Activated B cell treated with CpG ODN at 0.5 μM for 24 hours (primary cell): ENCODE results near the gene RFX8. TPM values are rescaled to one million over a fixed set of nuclear protein-coding genes. Genes with fewer than 3 reads are reported as not detected.

Experiments used
- ATAC-seq: fragments of 200-7000 bp; cut with Tn5 transposase; one replicate; pipeline ENCODE4 v1.10.0; 2021; ENCODE audit warnings: low read depth, mild to moderate bottlenecking, moderate library complexity
- CTCF ChIA-PET: fragments of 350-600 bp; sonication (Branson Sonifier 250); formaldehyde crosslinking; loops from one replicate; lab custom pipeline; 2021; ENCODE audit warnings: antibody characterized with exemption; lab: Charles Lee
- POLR2A ChIA-PET: fragments of 350-600 bp; sonication (Branson Sonifier 250); formaldehyde crosslinking; loops from one replicate; lab custom pipeline; 2021; ENCODE audit warnings: antibody characterized with exemption; lab: Charles Lee
- DNase-seq: peaks from one replicate; pipeline ENCODE4 v3.0.0; 2022
- H3K27ac Mint-ChIP-seq: one replicate; pipeline ENCODE4 v1.8.0; 2020; ENCODE audit warnings: mixed read lengths
- H3K27me3 Mint-ChIP-seq: one replicate; pipeline ENCODE4 v1.8.0; 2021; ENCODE audit warnings: mixed read lengths
- H3K36me3 Mint-ChIP-seq: one replicate; pipeline ENCODE4 v1.8.0; 2021; ENCODE audit warnings: low read depth, mixed read lengths
- H3K4me1 Mint-ChIP-seq: one replicate; pipeline ENCODE4 v1.8.0; 2021; ENCODE audit warnings: mixed read lengths
- H3K4me3 Mint-ChIP-seq: one replicate; pipeline ENCODE4 v1.8.0; 2020; ENCODE audit warnings: mild to moderate bottlenecking, mixed read lengths
- H3K9me3 Mint-ChIP-seq: one replicate; pipeline ENCODE4 v1.8.0; 2020; ENCODE audit warnings: mixed read lengths
- intact Hi-C: fragments of 100-400 bp; cut with micrococcal nuclease; formaldehyde crosslinking; loops from one replicate; pipeline ENCODE4 v1.15.1; 2024
- total RNA-seq: library from RNA; stranded (reverse); gene quantifications from 2 replicates; pipeline ENCODE4 v1.2.3, GENCODE V29; 2022
- TF ChIP-seq, protein P1 (sequence below): fragments of 200-600 bp; IDR thresholded peaks from one replicate; pipeline ENCODE4 v1.8.0; 2022; ENCODE audit warnings: antibody characterized with exemption, mild to moderate bottlenecking

The RFX8 gene
- total RNA-seq, 1 donor from 2014 or later, result not detected

DNA sequence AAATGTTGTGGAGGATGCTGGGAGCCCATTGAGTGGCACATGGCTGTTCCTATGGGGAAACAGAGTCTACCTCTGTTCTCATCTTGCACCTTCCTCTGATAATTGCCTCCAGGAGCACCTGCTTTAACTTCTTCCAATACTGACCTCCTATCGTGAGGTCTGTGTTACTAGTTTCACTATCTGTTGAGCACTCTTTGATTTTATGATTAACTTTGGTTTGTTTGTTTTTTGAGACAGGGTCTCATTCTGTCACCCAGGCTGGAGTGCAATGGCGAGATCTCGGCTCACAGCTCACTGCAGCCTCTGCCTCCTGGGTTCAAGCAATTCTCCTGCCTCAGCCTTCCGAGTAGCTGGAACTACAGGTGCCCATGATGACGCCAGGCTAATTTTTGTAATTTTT is 12.1 kb upstream of the RFX8 start:
- intact Hi-C loops, result no loop called here
- H3K27ac Mint-ChIP-seq, result no peak overlapping the region
- POLR2A ChIA-PET, result no interaction called here

DNA sequence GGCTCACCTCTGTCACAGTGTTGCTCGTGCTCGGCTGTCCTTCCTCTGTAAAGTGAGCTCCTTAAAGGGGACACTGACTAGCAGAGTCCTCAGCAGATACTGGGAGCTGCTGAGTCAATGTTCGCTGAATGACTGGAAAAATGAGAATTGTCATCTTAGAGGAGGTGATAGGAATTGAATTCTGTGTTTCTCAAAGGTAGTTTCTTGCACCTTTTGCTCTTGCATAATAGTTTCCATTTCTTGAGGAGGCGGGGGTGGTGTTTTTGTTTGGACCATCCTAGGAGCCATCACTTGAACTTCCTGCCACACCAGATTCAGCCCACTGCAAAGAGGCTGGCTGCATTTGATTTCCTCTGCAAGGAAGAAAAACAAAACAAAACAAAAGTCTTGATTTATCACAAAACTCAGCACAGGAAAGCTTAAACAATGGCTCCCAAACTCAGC is 11.4 kb upstream of the RFX8 start:
- ChIA-PET POLR2A (no interaction called here), CTCF (no interaction called here)
- no peak overlapping the region for H3K4me3 Mint-ChIP-seq
- intact Hi-C loops, result no loop called here
- TF ChIP-seq, protein P1, sequence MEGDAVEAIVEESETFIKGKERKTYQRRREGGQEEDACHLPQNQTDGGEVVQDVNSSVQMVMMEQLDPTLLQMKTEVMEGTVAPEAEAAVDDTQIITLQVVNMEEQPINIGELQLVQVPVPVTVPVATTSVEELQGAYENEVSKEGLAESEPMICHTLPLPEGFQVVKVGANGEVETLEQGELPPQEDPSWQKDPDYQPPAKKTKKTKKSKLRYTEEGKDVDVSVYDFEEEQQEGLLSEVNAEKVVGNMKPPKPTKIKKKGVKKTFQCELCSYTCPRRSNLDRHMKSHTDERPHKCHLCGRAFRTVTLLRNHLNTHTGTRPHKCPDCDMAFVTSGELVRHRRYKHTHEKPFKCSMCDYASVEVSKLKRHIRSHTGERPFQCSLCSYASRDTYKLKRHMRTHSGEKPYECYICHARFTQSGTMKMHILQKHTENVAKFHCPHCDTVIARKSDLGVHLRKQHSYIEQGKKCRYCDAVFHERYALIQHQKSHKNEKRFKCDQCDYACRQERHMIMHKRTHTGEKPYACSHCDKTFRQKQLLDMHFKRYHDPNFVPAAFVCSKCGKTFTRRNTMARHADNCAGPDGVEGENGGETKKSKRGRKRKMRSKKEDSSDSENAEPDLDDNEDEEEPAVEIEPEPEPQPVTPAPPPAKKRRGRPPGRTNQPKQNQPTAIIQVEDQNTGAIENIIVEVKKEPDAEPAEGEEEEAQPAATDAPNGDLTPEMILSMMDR, result no peak
- no peaks in the 10 kb centered on the region for H3K4me1 Mint-ChIP-seq
- no peaks in the 10 kb centered on the region for H3K36me3 Mint-ChIP-seq
- no peaks in the 10 kb centered on the region for H3K9me3 Mint-ChIP-seq
- ATAC-seq, result no peak
- peaks cover 12% of the 10 kb centered on the region for H3K27me3 Mint-ChIP-seq
- no peak overlapping the region for H3K27ac Mint-ChIP-seq
- no peak for DNase-seq

More for the DNA sequence above, 12.1 kb upstream of the RFX8 start:
- no peaks in the 10 kb centered on the region for H3K36me3 Mint-ChIP-seq
- ATAC-seq (no peak), DNase-seq (no peak)
- H3K27me3 Mint-ChIP-seq, result peaks cover 12% of the 10 kb centered on the region
- no peak overlapping the region for H3K4me3 Mint-ChIP-seq
- no peaks in the 10 kb centered on the region for H3K4me1 Mint-ChIP-seq
- H3K9me3 Mint-ChIP-seq, result no peaks in the 10 kb centered on the region
- CTCF ChIA-PET, result no interaction called here
- TF ChIP-seq, protein P1, result no peak

DNA sequence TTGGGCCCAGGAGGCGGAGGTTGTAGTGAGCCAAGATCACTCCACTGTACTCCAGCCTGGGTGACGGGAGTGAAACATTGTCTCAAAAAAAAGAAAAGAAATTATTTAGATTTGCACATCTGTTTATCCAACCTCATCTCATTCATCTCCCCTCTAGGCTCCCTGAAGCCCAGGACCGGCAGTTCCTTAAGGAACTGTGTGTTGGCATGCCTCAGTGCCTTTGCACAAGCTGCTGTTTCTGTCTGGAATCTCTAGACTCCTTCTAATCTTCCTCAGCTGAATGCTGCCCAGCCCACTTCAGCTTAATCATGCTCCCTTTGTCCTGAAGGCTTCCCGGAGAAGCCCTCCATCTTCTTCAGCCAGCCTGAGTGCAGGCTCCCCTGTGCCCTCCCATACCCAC is 10.9 kb upstream of the RFX8 start:
- ChIA-PET CTCF (no interaction called here), POLR2A (no interaction called here)
- H3K9me3 Mint-ChIP-seq, result no peaks in the 10 kb centered on the region
- intact Hi-C loops, result no loop called here
- H3K4me3 Mint-ChIP-seq, result no peak overlapping the region
- no peak overlapping the region for H3K27ac Mint-ChIP-seq
- H3K36me3 Mint-ChIP-seq, result no peaks in the 10 kb centered on the region
- TF ChIP-seq, protein P1, result no peak
- ATAC-seq (no peak), DNase-seq (no peak)
- peaks cover 12% of the 10 kb centered on the region for H3K27me3 Mint-ChIP-seq
- no peaks in the 10 kb centered on the region for H3K4me1 Mint-ChIP-seq

DNA sequence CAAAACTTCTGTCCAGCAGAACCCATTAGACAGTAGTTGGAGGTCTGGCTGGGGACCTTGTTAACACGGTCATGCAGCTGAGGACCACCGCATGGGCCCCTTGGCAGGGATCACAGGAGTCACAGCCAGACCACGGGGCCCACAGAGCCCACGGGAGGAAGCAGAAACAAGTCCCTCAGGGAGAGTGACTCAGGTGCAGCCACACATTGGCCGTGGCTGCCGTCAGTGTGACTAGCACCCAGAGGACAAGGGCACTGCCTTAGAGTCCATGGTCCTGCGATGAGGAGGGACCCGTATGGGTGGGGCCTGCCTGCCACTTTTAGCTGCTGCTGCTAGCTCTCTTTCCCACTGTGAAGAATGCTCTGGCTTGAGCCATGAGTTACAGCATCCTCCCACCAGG is 5.9 kb upstream of the RFX8 start:
- peaks cover 2% of the 10 kb centered on the region for H3K4me1 Mint-ChIP-seq
- H3K9me3 Mint-ChIP-seq, result no peaks in the 10 kb centered on the region

DNA sequence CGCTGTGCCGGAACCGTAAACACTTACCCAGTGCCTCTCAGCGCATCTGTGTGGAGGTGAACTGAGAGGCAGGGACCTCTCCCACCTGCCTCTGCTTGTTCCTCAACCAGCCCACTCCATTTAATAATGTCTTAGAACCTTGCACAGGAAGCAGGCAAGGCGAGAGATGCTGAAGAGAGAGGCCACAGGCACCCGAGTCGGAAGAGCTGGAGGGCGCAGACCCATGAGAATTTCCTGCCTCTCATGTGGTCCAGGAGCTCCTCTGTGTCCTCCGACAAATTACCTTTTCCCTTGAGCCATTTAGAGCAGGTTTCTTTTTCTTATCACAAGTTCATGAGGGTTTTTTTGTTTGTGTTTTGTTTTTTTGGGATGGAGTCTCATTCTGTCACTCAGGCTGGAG is 4.9 kb upstream of the RFX8 start:
- intact Hi-C loops, result no loop called here
- no peaks in the 10 kb centered on the region for H3K9me3 Mint-ChIP-seq
- DNase-seq (no peak), ATAC-seq (no peak)
- H3K4me1 Mint-ChIP-seq, result peaks cover 5% of the 10 kb centered on the region
- H3K36me3 Mint-ChIP-seq, result no peaks in the 10 kb centered on the region
- H3K4me3 Mint-ChIP-seq, result no peak overlapping the region
- ChIA-PET POLR2A (interaction anchor here (0.6 kb wide), 1 partner anchor 497 kb away, joined by 4 read pairs; no protein-coding TSS in a partner anchor), CTCF (no interaction called here)
- TF ChIP-seq, protein P1, result no peak
- peaks cover 21% of the 10 kb centered on the region for H3K27me3 Mint-ChIP-seq
- H3K27ac Mint-ChIP-seq, result no peak overlapping the region

More for the DNA sequence above, 5.9 kb upstream of the RFX8 start:
- H3K4me3 Mint-ChIP-seq, result no peak overlapping the region
- TF ChIP-seq, protein P1, result no peak
- H3K27me3 Mint-ChIP-seq, result peaks cover 15% of the 10 kb centered on the region
- H3K27ac Mint-ChIP-seq, result no peak overlapping the region
- intact Hi-C loops, result no loop called here
- no peaks in the 10 kb centered on the region for H3K36me3 Mint-ChIP-seq
- ChIA-PET CTCF (no interaction called here), POLR2A (no interaction called here)
- ATAC-seq (no peak), DNase-seq (no peak)
